ES-I3 (cell line): Measurements from ENCODE around the gene MCOLN1.
A peak's percentile ranks its signal among the peaks of the same experiment; 100 is the strongest.
"Not testable (repeated sequence)": the region's sequence is repeated elsewhere in the genome, so short reads cannot be mapped to it uniquely, and the experiment has no call there.

Experiments
- H3K36me3 ChIP-seq: 2 replicates; pipeline ENCODE4 v1.6.1; 2013; ENCODE audit warnings: mild to moderate bottlenecking, low read length, control low read depth, moderate library complexity; ENCODE audit not compliant: insufficient read depth
- H3K4me1 ChIP-seq: 2 replicates; pipeline ENCODE4 v1.6.1; 2013; ENCODE audit warnings: mild to moderate bottlenecking, control low read depth, low read length; ENCODE audit not compliant: insufficient read depth
- H3K9ac ChIP-seq: 2 replicates; pipeline ENCODE4 v1.6.1; 2013; ENCODE audit warnings: low read depth, mild to moderate bottlenecking, low read length, moderate library complexity
- H3K9me3 ChIP-seq: 2 replicates; pipeline ENCODE4 v1.6.1; 2013; ENCODE audit warnings: mild to moderate bottlenecking, low read length, moderate library complexity; ENCODE audit not compliant: control insufficient read depth, insufficient read depth

The MCOLN1 gene

DNA sequence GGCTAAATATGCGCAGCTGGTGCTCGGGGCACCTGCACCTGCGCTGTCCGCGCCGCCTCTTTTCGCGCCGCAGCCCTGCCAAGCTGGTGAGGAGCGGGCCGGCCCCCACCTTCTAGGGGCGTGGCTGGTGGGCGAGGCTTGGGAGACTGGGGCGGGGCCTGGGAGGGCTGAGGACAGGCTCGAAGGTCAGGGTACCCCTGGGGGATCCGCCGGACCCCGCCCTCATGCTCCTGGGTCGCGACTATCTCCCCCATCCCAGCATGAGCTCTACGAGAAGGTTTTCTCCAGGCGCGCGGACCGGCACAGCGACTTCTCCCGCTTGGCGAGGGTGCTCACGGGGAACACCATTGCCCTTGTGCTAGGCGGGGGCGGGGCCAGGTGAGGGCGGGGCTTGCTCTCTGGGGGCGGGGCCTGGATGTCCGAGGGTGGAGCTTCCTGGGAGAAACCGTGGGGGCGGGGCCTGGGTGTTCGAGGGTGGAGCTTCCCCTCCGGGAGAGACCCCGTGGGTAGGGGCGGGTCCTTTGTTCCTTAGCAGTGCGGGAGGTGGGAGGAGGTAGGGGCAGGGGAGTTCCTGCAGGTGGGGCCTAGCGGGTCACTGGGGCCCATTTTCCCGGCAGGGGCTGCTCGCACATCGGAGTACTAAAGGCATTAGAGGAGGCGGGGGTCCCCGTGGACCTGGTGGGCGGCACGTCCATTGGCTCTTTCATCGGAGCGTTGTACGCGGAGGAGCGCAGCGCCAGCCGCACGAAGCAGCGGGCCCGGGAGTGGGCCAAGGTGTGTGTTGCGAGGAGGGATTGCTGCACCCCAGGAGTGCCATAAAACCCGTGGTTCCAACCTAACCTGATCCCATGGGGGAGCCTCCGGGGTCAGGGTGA, 32.8 kb downstream of the MCOLN1 start:
- Histone ChIP-seq H3K36me3 (no peaks in the 10 kb centered on the region; the same call in 1 of the 2 replicates), H3K9ac (peak overlapping the region; percentile 67; the same call in 1 of the 2 replicates), H3K4me1 (no peaks in the 10 kb centered on the region; the same call in 1 of the 2 replicates), H3K9me3 (no peaks in the 10 kb centered on the region)

- Histone ChIP-seq H3K9me3 (no peaks in the 10 kb centered on the region), H3K36me3 (no peaks in the 10 kb centered on the region; the same call in 1 of the 2 replicates), H3K4me1 (no peaks in the 10 kb centered on the region; the same call in 1 of the 2 replicates), H3K9ac (no peak overlapping the region)
These were observed 34.4 kb downstream of the MCOLN1 start for GRCh38 chr19:7556696-7557315.

GRCh38 chr19:7558667-7559066, 36.2 kb downstream of the MCOLN1 start:
- Histone ChIP-seq H3K4me1 (no peaks in the 10 kb centered on the region; the same call in 1 of the 2 replicates), H3K9ac (no peak overlapping the region), H3K36me3 (no peaks in the 10 kb centered on the region; the same call in 1 of the 2 replicates), H3K9me3 (no peaks in the 10 kb centered on the region)

DNA sequence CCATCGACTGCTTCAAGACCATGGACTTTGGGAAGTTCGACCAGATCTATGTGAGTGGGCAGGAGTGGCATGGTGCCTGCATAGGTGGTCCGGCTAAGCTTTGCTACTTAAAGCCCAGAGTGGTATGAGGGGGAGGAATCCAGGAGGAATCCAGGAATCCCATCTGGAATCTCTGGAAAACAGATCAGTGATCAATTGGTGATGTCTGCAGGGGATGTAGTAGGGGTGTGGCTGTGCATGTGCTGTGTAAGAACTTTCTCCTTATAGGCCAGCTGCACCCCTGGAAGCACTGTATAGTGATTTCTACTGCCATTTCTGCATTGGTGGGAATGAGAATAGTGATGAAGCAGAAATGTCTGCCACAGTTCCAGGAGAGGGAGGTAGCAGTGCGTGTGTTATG, 36.7 kb downstream of the MCOLN1 start:
- no peaks in the 10 kb centered on the region; the same call in 1 of the 2 replicates for H3K4me1 ChIP-seq
- H3K9ac ChIP-seq, result no peak overlapping the region
- H3K9me3 ChIP-seq, result no peaks in the 10 kb centered on the region
- H3K36me3 ChIP-seq, result no peaks in the 10 kb centered on the region; the same call in 1 of the 2 replicates

- no peak overlapping the region for H3K9ac ChIP-seq
- no peaks in the 10 kb centered on the region; the same call in 1 of the 2 replicates for H3K36me3 ChIP-seq
- H3K9me3 ChIP-seq, result no peaks in the 10 kb centered on the region
- H3K4me1 ChIP-seq, result no peaks in the 10 kb centered on the region
These were observed 37.8 kb downstream of the MCOLN1 start for GRCh38 chr19:7560255-7560654.

DNA sequence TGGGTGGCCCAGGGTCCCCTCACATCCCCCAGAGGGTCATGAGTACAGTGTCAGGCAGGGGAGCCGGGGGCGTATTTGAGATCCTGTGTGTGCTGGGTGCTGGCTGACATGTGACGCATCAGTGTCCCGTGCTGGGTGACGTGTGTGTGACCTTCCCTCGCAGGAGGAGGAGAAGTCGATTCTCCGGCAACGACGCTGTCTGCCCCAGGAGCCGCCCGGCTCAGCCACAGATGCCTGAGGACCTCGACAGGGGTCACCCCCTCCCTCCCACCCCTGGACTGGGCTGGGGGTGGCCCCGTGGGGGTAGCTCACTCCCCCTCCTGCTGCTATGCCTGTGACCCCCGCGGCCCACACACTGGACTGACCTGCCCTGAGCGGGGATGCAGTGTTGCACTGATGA, 38.9 kb downstream of the MCOLN1 start:
- no peak overlapping the region for H3K9ac ChIP-seq
- H3K4me1 ChIP-seq, result no peaks in the 10 kb centered on the region
- no peaks in the 10 kb centered on the region for H3K9me3 ChIP-seq
- no peaks in the 10 kb centered on the region; the same call in 1 of the 2 replicates for H3K36me3 ChIP-seq

GRCh38 chr19:7562646-7563393, 40.4 kb downstream of the MCOLN1 start:
- no peaks in the 10 kb centered on the region for H3K4me1 ChIP-seq
- no peak overlapping the region for H3K9ac ChIP-seq
- no peaks in the 10 kb centered on the region for H3K9me3 ChIP-seq
- no peaks in the 10 kb centered on the region; the same call in 1 of the 2 replicates for H3K36me3 ChIP-seq

- Histone ChIP-seq H3K9ac (no peak overlapping the region), H3K9me3 (no peaks in the 10 kb centered on the region), H3K4me1 (no peaks in the 10 kb centered on the region), H3K36me3 (no peaks in the 10 kb centered on the region; the same call in 1 of the 2 replicates)
These were observed 42.4 kb downstream of the MCOLN1 start for GRCh38 chr19:7564866-7565265.

DNA sequence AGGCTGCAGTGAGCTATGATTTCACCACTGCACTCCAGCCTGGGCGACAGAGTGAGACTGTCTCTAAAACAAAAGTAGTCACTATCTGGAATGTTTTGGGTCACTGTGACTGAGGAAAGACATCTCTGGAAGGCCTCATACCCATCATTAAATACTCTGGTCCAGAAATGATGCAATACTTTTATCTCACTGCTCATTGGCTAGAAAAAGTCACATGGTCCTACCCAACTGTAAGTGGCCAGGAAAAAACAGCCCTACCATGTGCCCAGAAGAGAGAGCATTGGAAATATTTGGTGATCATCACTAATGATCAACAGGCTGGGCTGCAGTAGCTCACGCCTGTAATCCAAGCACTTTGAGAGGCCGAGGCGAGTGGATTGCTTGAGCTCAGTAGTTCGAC, 42.9 kb downstream of the MCOLN1 start:
- no peaks in the 10 kb centered on the region for H3K4me1 ChIP-seq
- H3K9me3 ChIP-seq, result no peaks in the 10 kb centered on the region
- no peak overlapping the region for H3K9ac ChIP-seq
- H3K36me3 ChIP-seq, result no peaks in the 10 kb centered on the region; the same call in 1 of the 2 replicates

DNA sequence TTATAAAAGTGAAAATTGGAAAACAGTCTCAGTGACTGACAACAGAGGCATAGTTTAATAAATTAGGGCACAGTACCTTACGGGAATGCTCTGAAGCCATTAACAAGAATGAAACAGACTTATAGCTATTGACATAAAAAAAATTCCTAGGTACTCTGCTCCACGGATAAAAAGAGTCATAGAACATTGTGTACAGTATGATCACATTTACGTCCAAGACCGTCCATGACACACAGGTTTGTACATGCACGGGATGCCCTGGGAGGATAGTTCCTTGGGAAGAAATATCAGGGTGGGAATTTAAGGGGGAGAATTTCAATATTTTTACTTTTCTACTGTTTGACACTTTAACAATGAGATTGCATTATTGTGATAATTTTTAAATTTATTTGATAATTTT, 48.3 kb downstream of the MCOLN1 start:
- H3K36me3 ChIP-seq, result no peaks in the 10 kb centered on the region
- no peak overlapping the region for H3K9ac ChIP-seq
- H3K4me1 ChIP-seq, result no peaks in the 10 kb centered on the region
- H3K9me3 ChIP-seq, result no peaks in the 10 kb centered on the region

DNA sequence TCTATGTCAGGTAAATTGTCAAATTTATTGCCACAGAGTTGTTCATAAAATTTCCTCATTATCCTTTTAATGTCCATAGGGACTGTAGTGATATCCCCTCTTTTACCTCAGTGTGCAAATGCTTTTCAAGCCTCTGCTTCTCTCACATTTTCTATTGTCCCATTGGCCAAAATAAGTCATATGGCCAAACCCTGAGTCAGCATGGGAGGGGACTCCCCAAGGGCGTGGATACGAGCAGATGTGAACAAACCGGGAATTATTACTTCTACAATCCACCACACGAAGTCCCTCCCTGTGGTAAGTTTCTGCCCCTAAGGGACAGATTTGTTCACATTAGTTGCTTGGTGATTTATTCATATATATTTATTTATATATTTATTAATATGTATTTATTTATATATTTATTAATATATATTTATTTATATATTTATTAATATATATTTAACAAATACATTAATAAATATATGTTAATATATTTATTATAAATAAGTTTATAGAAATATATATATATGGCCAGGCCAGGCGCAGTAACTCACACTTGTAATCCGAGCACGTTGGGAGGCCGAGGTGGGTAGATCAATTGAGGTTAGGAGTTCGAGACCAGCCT, 53.1 kb downstream of the MCOLN1 start:
- H3K36me3 ChIP-seq, result no peaks in the 10 kb centered on the region
- no peak overlapping the region for H3K9ac ChIP-seq
- no peaks in the 10 kb centered on the region for H3K4me1 ChIP-seq
- H3K9me3 ChIP-seq, result no peaks in the 10 kb centered on the region

DNA sequence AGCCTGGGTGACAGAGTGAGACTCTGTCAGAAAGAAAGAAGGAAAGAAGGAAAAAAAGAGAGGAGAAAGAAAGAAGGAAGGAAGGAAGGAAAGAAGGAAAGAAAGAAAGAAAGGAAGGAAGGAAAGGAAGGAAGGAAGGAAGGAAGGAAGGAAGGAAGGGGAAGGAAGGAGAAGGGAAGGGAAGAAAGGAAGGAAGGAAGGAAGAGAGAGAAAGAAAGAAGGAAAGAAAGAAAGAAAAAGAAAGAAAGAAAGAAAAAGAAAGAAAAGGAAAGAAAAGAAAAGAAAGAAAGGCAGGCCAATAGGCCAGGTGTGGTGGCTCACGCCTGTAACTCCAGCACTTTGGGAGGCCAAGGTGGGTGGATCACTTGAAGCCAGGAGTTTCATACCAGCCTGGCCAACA, 55.0 kb downstream of the MCOLN1 start:
- H3K36me3 ChIP-seq, H3K4me1 ChIP-seq, H3K9ac ChIP-seq, H3K9me3 ChIP-seq: not testable (repeated sequence)

DNA sequence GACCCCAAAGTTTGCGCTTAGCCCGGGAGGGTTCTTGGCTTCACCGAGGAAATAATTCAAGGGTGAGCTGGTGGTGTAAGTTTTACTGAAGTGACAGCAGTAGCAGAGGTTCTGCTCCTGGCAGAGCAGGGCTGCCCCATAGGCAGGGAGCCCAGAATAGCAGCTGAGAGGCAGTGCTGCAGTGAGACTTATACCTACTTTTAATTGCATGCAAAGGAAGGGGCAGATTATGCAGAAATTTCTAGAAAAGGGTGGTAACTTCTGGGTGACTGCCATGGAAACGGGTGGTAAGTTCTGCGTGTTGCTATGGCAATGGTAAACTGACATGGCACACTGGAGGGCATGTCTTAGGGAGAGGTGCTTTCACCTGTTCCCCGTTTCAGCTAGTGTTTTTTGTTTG, 55.7 kb downstream of the MCOLN1 start:
- no peak overlapping the region for H3K9ac ChIP-seq
- no peaks in the 10 kb centered on the region for H3K4me1 ChIP-seq
- H3K9me3 ChIP-seq, result no peaks in the 10 kb centered on the region
- H3K36me3 ChIP-seq, result no peaks in the 10 kb centered on the region

GRCh38 chr19:7579182-7579581, 56.8 kb downstream of the MCOLN1 start:
- Histone ChIP-seq H3K4me1 (no peaks in the 10 kb centered on the region), H3K9ac (no peak overlapping the region), H3K36me3 (no peaks in the 10 kb centered on the region), H3K9me3 (no peaks in the 10 kb centered on the region)
